Erythroblast (primary cell): ENCODE measurements around the gene BAD.

Experiments
- DNase-seq, 2 experiments: peaks; one replicate each; lab custom pipeline; 2025; lab: John Stamatoyannopoulos, UW
- GATA1 ChIP-seq: IDR thresholded peaks from 2 replicates; pipeline ENCODE4 v1.6.1; 2011; ENCODE audit warnings: low read depth, mild to moderate bottlenecking, control low read depth, low read length, moderate library complexity
- POLR2A ChIP-seq: IDR thresholded peaks from 2 replicates; pipeline ENCODE4 v1.6.1; 2011; ENCODE audit warnings: mild to moderate bottlenecking, low read length

BAD gene

GRCh38 chr11:64306876-64307622 is 22.6 kb upstream of the BAD start:
- no peak for DNase-seq
- TF ChIP-seq POLR2A (no peak), GATA1 (no peak)

DNA sequence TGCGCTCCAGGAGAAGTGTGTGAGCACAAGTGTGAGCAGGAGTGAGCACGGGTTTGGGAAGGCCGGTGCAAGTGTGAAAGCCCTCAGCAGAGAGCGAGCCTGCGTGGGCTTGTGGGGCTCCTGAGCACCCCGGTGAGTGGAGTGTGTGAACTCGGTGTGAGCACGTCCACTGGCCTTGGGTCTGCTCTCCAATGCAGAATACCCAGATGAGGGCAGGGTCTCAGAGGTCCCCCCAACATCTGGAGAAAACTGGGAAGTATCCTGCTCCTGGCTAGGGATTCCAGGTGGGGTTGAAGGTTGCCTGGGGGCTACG is 22.1 kb upstream of the BAD start:
- no peak for TF ChIP-seq GATA1
- peak; percentile 0 for TF ChIP-seq POLR2A
- no peak for DNase-seq

GRCh38 chr11:64305691-64306562 is 21.5 kb upstream of the BAD start:
- peak; percentile 78 to 82 for DNase-seq
- no peak for TF ChIP-seq GATA1
- peak; percentile 13 for TF ChIP-seq POLR2A

DNA sequence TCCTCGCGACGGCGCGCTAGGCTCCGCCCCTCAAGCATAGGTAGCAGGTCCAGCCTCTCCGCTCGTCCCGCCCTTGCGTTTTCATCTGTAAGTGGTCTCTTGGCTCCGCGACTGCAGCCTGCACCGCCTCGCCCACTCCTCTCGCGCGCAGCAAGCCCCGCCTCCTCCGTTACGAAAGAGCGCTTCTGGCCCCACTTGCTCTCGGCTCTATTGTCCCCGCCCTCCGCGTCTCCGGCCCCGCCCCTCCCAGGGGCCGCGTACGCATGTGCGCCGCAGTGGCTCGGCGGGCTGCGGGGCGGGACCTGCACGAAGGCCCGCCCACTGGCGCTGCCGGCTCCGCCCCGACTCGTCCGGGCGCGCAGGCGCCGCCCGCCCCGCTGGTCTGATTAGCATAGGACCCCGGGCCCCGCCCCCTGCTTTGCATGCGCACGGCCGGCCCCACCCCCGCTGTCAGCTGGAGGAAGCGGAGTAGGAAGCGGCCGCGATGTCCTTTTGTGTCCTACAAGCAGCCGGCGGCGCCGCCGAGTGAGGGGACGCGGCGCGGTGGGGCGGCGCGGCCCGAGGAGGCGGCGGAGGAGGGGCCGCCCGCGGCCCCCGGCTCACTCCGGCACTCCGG is 20.7 kb upstream of the BAD start, which contains the start of gene ESRRA:
Gene ESRRA, plus strand, starts transcription at position 450 of the 616 bp plus-strand sequence. CDS start 1,656 bp downstream, outside the sequence.
- no peak for TF ChIP-seq GATA1
- no peak for TF ChIP-seq POLR2A
- peak; percentile 100 for DNase-seq

DNA sequence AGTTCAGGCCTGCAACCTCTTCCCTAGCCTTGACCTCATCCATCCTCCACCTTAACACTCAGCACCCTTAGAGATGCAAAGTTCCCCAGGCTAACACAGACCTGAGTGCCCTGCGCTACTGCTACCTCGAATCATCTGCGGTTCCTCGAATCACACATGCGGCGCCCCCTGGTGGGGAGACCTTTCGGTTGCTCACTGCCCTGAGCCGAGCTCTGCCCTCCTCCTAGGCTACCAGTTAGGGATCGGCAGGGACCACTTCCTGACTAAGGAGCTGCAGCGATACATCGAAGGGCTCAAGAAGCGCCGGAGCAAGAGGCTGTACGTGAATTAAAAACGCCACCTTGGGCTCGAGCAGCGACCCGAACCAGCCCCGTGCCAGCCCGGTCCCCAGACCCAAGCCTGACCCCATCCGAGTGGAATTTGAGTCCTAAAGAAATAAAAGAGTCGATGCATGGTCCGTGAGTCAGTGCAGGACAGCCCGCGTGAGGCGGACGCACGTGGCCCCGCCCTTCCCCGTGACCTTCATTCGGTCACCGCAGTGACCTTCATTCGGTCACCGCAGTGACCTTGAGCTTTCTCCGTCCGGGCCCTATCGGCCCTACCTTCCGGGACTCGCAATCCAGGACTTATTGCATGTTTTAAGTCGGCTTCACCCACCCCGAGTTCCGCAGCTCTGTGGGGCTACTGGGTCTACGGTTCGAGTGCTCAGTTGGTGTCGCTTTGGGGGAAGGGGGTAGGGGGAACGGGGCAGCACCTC is 20.0 kb upstream of the BAD start:
- DNase-seq: peak; percentile 93 to 95
- TF ChIP-seq POLR2A (peak; percentile 40), GATA1 (no peak)

DNA sequence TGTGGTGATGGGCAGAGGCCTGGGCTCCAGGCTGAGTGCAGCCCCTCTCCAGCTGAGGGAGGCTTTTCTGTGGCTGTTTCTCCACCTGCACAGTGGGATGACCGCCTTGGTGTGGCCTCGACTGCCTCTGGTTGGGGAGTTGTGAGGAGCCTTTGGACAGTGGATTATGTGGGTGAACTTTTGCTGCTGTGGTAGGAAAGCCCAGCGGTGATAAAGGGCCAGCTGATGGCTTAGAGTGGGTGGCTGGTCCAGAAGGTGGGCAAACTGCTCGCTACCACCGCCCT is 19.5 kb upstream of the BAD start:
- no peak for DNase-seq
- TF ChIP-seq GATA1 (no peak), POLR2A (no peak)

DNA sequence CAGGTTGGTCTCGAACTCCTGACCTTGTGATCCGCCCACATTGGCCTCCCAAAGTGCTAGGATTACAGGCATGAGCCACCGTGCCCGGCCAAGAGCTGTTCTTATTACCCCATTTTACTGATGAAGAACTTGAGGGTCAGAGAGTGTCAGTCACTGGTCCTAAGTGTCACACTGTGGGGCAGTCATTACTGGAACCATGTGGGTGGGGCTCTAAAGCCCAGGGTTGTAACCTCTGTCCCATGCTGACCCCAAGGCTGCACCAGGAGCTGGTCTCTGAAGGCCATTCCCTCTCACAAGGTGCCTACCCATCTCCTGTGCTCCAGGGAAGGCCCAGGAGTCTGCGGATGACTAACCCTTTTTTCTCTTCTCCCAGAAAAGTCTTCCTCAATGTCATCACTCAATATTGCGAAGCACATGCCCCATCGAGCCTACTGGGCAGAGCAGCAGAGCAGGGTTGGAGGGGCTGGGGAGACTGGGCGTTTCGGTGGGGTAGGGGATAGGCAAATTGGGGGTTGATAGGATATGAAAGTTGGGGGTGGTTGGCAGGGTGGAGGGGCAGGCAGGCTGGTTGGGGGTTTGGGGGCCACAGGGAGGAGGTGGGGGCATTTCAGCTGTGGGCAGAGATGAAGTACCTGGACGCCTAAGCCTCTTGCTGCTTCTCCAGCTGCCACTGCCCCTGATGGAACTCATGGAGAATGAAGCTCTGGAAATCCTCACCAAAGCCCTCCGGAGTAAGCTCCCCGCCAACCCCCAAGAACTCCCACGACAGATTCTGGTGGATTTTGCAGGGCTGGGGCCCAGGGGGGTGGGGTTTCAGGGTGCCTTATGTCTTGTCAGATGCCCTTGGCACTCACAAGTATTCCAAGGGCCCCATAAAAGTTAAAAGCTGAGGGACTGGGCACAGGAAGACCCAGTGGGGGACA is 18.9 kb upstream of the BAD start:
- DNase-seq: no peak
- TF ChIP-seq POLR2A (no peak), GATA1 (no peak)

DNA sequence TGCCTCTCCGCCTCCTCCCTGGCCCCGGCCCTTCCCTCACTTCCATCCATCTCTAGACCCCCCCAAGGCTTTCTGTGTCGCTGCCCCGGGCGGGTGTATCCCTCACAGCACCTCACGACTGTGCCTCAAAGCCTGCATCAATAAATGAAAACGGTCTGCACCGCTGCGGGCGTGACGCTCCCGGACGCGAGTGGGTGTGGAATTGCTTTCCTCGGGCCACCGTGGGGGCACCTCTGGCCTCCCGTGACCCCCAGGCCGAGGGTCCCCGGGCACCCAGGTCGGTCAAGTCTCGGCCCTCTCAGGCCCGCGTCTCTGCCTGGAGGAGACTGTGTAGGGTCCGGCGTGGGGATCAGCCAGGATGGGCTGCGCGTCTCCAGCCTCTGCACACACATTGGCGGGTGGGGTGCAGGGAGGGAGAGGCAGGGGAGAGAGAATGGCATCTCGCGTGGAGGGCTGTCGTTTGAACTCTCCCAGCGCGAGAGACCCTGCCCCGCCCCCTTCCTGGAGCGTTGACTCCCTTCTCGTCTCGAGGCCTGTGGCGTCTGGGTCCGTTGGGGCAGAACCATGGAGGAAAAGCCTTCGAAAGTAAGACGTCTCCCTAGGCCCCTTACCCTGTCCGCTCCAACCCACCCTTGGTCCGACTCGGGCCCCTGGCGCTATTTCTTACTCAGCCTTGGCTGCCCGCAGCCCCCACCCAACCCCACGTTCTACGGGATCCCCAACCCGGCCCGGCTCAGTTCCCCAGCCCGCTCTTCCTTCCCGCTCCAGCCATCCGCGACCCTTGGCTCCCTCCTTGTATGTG is 15.6 kb upstream of the BAD start, which contains the start of gene CATSPERZ:
Gene CATSPERZ, plus strand, starts transcription at position 512 of the 802 bp plus-strand sequence. Its CDS starts 53 bp downstream, at position 565.
- TF ChIP-seq POLR2A (no peak), GATA1 (no peak)

GRCh38 chr11:64298966-64299846 is 14.7 kb upstream of the BAD start:
- TF ChIP-seq POLR2A (no peak), GATA1 (no peak)
- DNase-seq: peak; percentile 39 to 67

More for the DNA sequence above, 15.6 kb upstream of the BAD start, which contains the start of gene CATSPERZ:
- DNase-seq: no peak

- no peak for TF ChIP-seq GATA1
- no peak for TF ChIP-seq POLR2A
- no peak for DNase-seq
These were observed 13.4 kb upstream of the BAD start for GRCh38 chr11:64297699-64298358.
